IMR-90 (cell line): ENCODE measurements around the gene PIP5K1C.

Experiments used
- BHLHE40 ChIP-seq: fragments of 150-350 bp; IDR thresholded peaks from 2 replicates; pipeline ENCODE4 v1.6.1; 2016; ENCODE audit warnings: mild to moderate bottlenecking, low read depth, low read length
- CEBPB ChIP-seq: IDR thresholded peaks from 2 replicates; pipeline ENCODE4 v1.6.1; 2012; ENCODE audit warnings: low read depth, low read length, improper control_type of control experiment
- FOS ChIP-seq: fragments of 150-350 bp; IDR thresholded peaks from 2 replicates; pipeline ENCODE4 v1.6.1; 2016; ENCODE audit warnings: low read depth, low read length
- MAFK ChIP-seq: IDR thresholded peaks from 2 replicates; pipeline ENCODE4 v1.6.1; 2012; ENCODE audit warnings: low read depth, low read length, improper control_type of control experiment
- MAZ ChIP-seq: IDR thresholded peaks from 2 replicates; pipeline ENCODE4 v1.6.1; 2012; ENCODE audit warnings: low read depth, mild to moderate bottlenecking, low read length, improper control_type of control experiment, moderate library complexity, borderline replicate concordance
- NFE2L2 ChIP-seq: fragments of 150-350 bp; IDR thresholded peaks from 2 replicates; pipeline ENCODE4 v1.6.1; 2016; ENCODE audit warnings: low read depth, mild to moderate bottlenecking, low read length
- POLR2A ChIP-seq: IDR thresholded peaks from 2 replicates; pipeline ENCODE4 v1.6.1; 2012; ENCODE audit warnings: mild to moderate bottlenecking, low read depth, low read length
- RAD21 ChIP-seq: IDR thresholded peaks from 2 replicates; pipeline ENCODE4 v1.6.1; 2012; ENCODE audit warnings: low read length, improper control_type of control experiment
- RCOR1 ChIP-seq: IDR thresholded peaks from 2 replicates; pipeline ENCODE4 v1.6.1; 2012; ENCODE audit warnings: mild to moderate bottlenecking, low read length, improper control_type of control experiment; ENCODE audit not compliant: insufficient replicate concordance
- RFX5 ChIP-seq: IDR thresholded peaks from 2 replicates; pipeline ENCODE4 v1.8.0; 2012; ENCODE audit warnings: low read depth, mild to moderate bottlenecking, low read length, moderate library complexity
- SMC3 ChIP-seq: fragments of 150-350 bp; IDR thresholded peaks from 2 replicates; pipeline ENCODE4 v1.6.1; 2016; ENCODE audit warnings: low read depth, mild to moderate bottlenecking, antibody characterized with exemption, low read length, moderate library complexity
- TF ChIP-seq, protein P1 (sequence below): conservative IDR thresholded peaks from 2 replicates; pipeline ENCODE4 v1.5.1; 2012; ENCODE audit warnings: mild to moderate bottlenecking, low read depth, low read length, improper control_type of control experiment
- TF ChIP-seq, protein P2 (sequence below): fragments of 150-350 bp; IDR thresholded peaks from 2 replicates; pipeline ENCODE4 v1.6.1; 2016; ENCODE audit warnings: low read depth, mild to moderate bottlenecking, low read length, moderate library complexity, borderline replicate concordance
- TF ChIP-seq, protein P3 (sequence below): fragments of 150-350 bp; IDR thresholded peaks from 2 replicates; pipeline ENCODE4 v1.6.1; 2017; ENCODE audit warnings: mild to moderate bottlenecking, antibody characterized with exemption, low read length, low read depth

DNA sequence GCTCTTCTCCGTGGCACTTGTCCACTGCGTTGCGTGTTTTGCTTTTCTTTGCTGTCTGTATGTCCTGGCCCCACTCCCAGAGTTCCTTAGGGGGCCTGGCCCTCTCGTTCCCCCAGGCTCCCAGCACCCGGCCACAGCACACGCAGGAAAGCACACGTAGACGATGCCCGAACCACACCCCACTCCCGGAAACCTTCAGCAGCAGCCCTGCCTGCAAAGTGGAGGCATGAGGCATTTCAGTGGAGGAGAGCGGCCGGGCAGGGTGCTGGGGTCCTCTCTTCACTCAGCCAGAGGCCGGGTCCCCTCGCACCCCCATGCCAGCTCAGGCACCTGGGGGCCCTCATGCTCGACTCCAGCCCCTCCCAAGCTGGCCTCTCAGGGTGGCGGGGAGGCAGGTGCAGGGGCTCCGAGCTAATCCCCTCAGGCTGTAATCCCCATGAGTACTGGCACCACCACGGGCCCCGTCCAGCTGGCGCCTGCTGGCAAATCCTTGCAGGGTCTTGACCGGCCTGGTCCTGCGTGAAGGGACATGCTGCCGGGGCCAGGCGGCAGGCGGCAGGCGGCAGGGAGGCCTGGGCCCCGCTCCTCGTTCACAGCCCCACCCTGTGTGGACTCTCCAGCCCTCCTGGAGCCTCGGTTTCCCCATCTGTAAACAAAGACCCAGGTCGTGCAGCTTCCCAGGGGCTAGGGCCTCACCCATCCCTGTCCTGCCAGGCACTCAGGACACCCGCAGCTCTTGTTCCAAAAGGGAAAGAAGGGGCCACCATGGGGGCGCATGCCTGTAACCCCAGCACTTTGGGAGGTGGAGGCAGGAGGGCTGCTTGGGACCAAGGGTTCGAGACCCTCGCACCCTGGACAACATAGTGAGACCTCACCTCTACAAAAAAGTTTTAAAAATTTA is 7.0 kb downstream of the PIP5K1C start:
- TF ChIP-seq FOS (no peak), RAD21 (no peak), POLR2A (no peak), RFX5 (no peak), BHLHE40 (no peak), RCOR1 (no peak), CEBPB (no peak), NFE2L2 (no peak), SMC3 (no peak), MAFK (no peak), MAZ (no peak)
- TF ChIP-seq, protein P1, sequence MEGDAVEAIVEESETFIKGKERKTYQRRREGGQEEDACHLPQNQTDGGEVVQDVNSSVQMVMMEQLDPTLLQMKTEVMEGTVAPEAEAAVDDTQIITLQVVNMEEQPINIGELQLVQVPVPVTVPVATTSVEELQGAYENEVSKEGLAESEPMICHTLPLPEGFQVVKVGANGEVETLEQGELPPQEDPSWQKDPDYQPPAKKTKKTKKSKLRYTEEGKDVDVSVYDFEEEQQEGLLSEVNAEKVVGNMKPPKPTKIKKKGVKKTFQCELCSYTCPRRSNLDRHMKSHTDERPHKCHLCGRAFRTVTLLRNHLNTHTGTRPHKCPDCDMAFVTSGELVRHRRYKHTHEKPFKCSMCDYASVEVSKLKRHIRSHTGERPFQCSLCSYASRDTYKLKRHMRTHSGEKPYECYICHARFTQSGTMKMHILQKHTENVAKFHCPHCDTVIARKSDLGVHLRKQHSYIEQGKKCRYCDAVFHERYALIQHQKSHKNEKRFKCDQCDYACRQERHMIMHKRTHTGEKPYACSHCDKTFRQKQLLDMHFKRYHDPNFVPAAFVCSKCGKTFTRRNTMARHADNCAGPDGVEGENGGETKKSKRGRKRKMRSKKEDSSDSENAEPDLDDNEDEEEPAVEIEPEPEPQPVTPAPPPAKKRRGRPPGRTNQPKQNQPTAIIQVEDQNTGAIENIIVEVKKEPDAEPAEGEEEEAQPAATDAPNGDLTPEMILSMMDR = no peak
- TF ChIP-seq, protein P2, sequence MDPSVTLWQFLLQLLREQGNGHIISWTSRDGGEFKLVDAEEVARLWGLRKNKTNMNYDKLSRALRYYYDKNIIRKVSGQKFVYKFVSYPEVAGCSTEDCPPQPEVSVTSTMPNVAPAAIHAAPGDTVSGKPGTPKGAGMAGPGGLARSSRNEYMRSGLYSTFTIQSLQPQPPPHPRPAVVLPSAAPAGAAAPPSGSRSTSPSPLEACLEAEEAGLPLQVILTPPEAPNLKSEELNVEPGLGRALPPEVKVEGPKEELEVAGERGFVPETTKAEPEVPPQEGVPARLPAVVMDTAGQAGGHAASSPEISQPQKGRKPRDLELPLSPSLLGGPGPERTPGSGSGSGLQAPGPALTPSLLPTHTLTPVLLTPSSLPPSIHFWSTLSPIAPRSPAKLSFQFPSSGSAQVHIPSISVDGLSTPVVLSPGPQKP = no peak
- TF ChIP-seq, protein P3, sequence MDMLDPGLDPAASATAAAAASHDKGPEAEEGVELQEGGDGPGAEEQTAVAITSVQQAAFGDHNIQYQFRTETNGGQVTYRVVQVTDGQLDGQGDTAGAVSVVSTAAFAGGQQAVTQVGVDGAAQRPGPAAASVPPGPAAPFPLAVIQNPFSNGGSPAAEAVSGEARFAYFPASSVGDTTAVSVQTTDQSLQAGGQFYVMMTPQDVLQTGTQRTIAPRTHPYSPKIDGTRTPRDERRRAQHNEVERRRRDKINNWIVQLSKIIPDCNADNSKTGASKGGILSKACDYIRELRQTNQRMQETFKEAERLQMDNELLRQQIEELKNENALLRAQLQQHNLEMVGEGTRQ = no peak
